RWPE1 (cell line): ENCODE data around the gene NTNG2.

Experiments used
- CTCF ChIA-PET: fragments of 350-600 bp; sonication (Branson Sonifier 250); formaldehyde crosslinking; extraction: SDS; loops from one replicate; lab custom pipeline; 2021; lab: Yijun Ruan, JAX
- POLR2A ChIA-PET: fragments of 400-600 bp; formaldehyde crosslinking; extraction: SDS; loops from one replicate; lab custom pipeline; 2020; ENCODE audit warnings: antibody characterized with exemption; ENCODE audit not compliant: low non-redundant PET; lab: Yijun Ruan, JAX
- DNase-seq: peaks from one replicate; pipeline ENCODE4 v3.0.0; 2012; ENCODE audit warnings: low spot score
- H3K27ac ChIP-seq: fragments of 450-650 bp; 2 replicates; pipeline ENCODE4 v1.5.1; 2017
- CTCF ChIP-seq: fragments of 450-650 bp; conservative IDR thresholded peaks from 2 replicates; pipeline ENCODE4 v1.5.1; 2017; ENCODE audit warnings: low read depth, mild to moderate bottlenecking

Gene NTNG2

GRCh38 chr9:132172185-132172584 is 10.3 kb downstream of the NTNG2 start:
- DNase-seq, result no peak
- TF ChIP-seq CTCF, result no peak
- ChIA-PET CTCF (interaction anchor here (0.6 to 1.1 kb wide), 6 partner anchors 30 to 643 kb away, joined by 3 to 5 read pairs (median 4); no protein-coding TSS in a partner anchor), POLR2A (no interaction called here)
- no peak overlapping the region for H3K27ac ChIP-seq

- TF ChIP-seq CTCF, result no peak
- POLR2A ChIA-PET, result no interaction called here
- no peak for DNase-seq
- no peak overlapping the region for H3K27ac ChIP-seq
- CTCF ChIA-PET, result no interaction called here
Measured at GRCh38 chr9:132175431-132175830, 13.6 kb downstream of the NTNG2 start.

- DNase-seq, result no peak
- ChIA-PET POLR2A (no interaction called here), CTCF (interaction anchor here (0.7 to 0.8 kb wide), 2 partner anchors 413 to 1834 kb away, joined by 3 to 10 read pairs; no protein-coding TSS in a partner anchor)
- no peak for TF ChIP-seq CTCF
- no peak overlapping the region for H3K27ac ChIP-seq
Measured at GRCh38 chr9:132176338-132176737, 14.5 kb downstream of the NTNG2 start.

GRCh38 chr9:132181796-132182313 is 20.0 kb downstream of the NTNG2 start:
- POLR2A ChIA-PET, result no interaction called here
- no peak for TF ChIP-seq CTCF
- H3K27ac ChIP-seq, result no peak overlapping the region
- no peak for DNase-seq
- CTCF ChIA-PET, result interaction anchor here (0.6 to 2.1 kb wide), 5 partner anchors 10 to 95 kb away, joined by 3 to 10 read pairs (median 4); no protein-coding TSS in a partner anchor

GRCh38 chr9:132182314-132183091 is 20.6 kb downstream of the NTNG2 start:
- no peak overlapping the region for H3K27ac ChIP-seq
- DNase-seq, result no peak
- ChIA-PET POLR2A (no interaction called here), CTCF (interaction anchor here (0.6 to 2.1 kb wide), 6 partner anchors 9 to 82 kb away, joined by 3 to 10 read pairs (median 4); no protein-coding TSS in a partner anchor)
- TF ChIP-seq CTCF, result no peak

- TF ChIP-seq CTCF, result no peak
- DNase-seq, result no peak
- CTCF ChIA-PET, result interaction anchor here (0.6 to 2.1 kb wide), 7 partner anchors 8 to 53 kb away, joined by 3 to 10 read pairs (median 3); no protein-coding TSS in a partner anchor
- POLR2A ChIA-PET, result no interaction called here
- H3K27ac ChIP-seq, result no peak overlapping the region
Measured at GRCh38 chr9:132183134-132183533, 21.3 kb downstream of the NTNG2 start.
